NOMO-1 (cell line): ENCODE results near the gene ITPKA.
A peak's percentile ranks its signal among the peaks of the same experiment; 100 is the strongest.

Experiments used
- DNase-seq, 2 experiments: peaks; one replicate each; lab custom pipeline; 2025; ENCODE audit not compliant: unreplicated experiment in 2 of 2; lab: John Stamatoyannopoulos, UW

The ITPKA gene

GRCh38 chr15:41489641-41490040 lies 4.0 kb upstream of the ITPKA start:
- no peak for DNase-seq

- DNase-seq, result peak; percentile 29 to 59
Measured at GRCh38 chr15:41490355-41490754, 3.3 kb upstream of the ITPKA start.

DNA sequence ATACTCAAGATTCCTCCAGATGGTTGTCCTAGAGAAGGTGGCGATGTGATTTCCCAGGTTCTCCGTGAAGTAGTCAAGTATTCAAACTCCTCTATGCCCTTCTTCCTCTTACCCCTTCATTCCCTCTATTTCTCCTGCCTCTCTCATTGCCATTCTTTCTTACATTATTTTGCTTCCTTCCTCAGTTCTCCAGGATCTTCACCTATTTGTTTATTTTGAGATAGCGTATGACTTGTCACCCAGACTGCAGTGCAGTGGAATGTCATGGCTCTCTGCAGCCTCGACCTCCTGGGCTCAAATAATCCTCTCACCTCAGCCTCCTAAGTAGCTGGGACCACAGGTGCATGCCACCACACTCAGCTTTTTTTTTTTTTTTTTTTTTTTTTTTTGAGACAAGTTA lies 1.8 kb upstream of the ITPKA start:
- DNase-seq, result no peak

GRCh38 chr15:41492597-41493204 lies 973 bp upstream of the ITPKA start:
- DNase-seq, result no peak

GRCh38 chr15:41493902-41494189 lies 172 bp downstream of the ITPKA start:
- DNase-seq, result no peak

DNA sequence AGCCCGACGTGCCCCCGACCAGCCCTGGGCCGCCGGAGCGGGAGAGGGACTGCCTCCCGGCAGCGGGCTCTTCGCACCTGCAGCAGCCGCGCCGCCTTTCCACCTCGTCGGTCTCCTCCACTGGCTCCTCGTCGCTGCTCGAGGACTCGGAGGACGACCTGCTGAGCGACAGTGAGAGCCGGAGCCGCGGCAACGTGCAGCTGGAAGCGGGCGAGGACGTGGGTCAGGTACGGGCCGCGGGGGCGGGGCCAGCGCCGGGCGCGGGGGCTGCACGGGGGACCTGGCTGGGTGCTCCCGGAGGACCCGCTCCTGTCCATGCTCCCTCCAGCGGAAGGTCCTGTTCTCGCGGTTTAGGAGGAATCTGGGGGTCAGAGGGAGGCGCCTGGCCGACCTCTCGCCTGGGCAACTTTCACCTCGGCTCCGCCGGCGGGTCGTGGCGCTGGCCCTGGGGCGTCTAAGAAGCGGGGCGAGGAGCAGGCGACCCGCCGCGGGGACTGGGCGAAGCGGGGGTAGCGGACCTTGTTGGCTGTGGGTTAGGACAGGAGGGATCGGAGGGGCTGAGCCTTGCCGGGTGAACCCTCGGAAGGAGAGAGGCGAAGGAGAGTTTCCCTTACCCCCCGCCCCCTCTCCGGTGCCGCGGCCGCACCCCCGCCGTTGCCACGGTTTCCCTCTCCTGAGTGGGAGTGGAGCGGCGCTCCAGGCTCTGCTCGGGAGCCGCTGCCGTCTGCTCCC lies 682 bp downstream of the ITPKA start:
- DNase-seq, result no peak

DNA sequence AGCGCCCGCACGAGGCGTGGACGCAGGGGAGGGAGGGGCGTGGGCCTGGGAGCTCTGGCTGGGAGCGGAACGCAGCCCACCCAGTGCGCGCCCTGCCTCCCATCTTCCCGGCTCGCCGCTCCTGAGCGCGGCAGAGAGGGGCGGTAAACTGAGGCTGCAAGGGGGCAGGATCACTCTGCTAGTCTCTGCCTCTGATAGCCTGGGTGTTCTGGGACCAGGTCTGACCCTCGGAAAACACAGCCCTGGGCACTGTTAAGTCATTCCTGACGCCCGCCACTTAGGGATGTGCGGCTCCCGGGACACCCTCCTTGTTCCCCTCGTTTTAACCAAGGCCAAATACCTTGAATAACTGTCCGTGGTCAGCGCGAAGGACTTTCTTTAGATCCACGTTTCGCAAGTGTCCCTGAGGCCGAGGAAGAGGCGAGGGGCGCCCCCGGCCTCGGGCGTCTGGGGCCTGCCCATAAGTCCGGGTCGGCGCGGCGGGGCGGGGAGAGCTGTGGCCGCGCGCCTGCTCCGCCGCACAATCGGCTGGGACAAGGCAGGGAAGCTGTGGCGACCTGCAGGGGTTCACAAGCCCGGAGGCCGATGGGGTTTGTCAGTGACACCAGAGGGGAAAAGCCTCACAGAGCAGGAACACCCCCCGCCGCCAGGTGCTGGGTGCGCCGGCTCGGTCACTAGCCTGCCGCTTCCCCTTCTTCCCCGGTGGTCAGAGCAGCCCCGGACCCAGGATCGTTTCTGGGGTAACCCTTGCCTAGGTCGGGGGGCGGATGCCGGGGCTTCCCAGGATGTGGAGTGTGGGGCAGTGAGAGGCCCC lies 1.5 kb downstream of the ITPKA start:
- DNase-seq, result no peak

DNA sequence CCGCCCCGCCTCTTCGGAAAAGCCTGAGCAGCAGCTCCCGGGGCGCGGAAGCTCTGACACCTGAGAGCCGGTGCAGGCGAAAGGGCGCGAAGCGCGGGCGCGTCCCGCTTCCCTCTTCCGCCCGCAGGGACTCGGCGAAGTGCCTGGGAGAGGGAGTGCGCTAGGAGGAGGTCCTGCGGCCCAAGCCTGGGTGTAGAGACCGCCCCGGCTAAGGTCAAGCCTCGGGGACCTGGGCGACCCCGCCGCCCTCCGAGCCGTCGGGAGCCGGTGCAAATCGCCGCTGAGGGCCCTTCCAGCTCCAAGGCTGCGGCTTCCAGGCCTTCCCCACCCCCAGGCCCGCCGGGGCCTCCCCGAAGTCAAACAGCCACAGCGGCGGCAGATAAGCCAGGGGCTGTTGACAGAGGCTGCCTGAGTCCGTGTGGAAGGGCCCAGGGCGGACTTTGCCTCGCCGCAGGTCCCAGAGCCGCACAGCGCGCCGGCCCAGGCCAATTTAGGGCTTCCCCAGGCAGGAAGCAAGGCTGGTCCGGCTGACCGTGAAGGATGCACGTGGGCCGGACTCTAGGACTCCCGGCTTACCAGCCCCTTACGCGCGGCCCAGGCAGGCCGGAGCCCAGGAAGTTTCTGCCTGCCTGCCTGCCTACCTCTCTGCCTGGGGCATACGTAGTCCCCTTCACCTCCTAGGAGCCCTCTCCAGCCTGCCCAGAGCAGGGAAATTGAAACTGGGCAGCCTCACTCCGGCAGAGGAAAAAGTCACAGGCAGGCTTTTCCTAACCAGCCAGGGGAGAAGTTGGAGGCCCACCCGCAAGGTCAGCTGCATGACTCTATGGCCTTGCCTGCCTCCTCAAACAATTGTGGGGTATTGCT lies 2.3 kb downstream of the ITPKA start:
- DNase-seq, result no peak

DNA sequence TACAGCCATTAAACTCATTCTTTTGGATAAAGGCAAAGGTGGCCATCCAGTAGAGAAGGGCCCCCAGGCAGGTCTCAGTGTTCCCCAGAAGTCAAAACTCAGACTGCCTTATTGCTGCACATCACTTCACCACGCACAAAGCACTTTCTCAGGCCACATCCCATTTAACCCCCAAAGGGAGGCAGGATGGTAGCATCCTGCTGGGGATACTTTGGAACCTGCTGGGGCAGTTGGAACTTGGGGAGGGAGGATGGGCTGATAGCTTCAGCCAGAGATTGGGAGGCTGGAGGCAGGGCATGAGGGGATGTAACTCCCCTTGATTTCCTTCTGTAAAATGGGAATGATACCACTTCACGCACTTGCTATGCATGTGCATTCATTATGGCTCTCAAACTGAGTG lies 5.0 kb downstream of the ITPKA start:
- no peak for DNase-seq

DNA sequence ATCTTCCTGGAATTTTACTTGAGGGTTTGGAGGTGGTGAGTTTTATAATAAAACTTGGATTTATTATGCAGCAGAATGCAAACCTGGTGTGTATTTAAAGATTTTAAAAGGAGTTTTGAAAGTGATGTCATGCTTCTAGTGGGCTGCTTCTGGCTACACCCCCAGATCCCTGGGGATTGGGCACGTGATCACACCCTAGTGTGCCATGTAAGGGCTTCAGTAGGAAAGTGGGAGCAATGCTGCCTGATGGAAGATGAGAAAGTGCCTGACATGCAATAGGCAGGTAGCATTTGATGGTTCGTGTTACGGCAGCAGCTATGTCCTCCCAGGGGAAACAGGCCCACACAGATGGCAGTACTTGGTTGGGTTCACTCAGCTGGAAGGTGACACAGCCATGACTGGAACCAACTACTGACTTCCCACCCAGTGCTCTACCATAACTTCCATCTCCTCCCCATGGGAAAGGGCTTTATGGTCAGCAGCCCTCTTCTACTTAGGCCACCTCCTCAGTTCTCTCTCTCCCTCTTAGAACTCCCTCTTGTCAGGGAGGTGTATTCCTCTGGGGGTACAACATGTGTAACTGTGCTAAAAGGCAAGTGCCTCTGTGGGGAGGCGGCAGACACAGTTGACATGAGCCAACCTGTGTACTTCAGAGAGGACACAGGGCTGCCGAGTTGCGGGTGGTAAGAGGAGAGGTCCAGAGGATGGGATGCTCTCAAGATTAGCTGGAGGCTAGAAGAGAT lies 5.6 kb downstream of the ITPKA start:
- no peak for DNase-seq

DNA sequence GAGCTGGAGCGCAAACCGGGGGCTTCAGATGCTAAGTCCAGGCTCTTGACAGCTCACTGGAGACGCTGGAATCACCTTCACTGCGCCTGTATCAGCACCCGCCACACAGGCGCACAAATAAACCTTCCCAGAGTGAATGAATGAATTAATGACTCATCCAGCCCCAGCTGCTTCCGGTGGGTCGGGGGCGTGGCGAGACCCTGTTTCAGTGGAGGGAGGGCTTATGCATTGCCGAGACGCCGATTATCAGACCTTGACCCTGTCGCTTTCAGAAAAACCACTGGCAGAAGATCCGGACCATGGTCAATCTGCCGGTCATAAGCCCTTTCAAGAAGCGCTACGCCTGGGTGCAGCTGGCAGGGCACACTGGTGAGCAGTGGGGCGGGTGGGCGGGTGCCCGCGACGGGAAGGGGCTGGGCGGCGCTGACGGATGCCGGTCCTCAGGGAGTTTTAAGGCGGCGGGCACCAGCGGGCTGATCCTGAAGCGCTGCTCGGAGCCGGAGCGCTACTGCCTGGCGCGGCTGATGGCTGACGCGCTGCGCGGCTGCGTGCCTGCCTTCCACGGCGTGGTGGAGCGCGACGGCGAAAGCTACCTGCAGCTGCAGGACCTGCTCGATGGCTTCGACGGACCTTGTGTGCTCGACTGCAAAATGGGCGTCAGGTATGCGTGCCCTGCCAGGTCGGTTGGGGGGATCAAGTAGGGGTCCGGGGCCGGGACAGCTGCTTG lies 7.7 kb downstream of the ITPKA start:
- no peak for DNase-seq

- DNase-seq, result peak; percentile 39 to 45
Measured at GRCh38 chr15:41501931-41502794, 8.5 kb downstream of the ITPKA start.

DNA sequence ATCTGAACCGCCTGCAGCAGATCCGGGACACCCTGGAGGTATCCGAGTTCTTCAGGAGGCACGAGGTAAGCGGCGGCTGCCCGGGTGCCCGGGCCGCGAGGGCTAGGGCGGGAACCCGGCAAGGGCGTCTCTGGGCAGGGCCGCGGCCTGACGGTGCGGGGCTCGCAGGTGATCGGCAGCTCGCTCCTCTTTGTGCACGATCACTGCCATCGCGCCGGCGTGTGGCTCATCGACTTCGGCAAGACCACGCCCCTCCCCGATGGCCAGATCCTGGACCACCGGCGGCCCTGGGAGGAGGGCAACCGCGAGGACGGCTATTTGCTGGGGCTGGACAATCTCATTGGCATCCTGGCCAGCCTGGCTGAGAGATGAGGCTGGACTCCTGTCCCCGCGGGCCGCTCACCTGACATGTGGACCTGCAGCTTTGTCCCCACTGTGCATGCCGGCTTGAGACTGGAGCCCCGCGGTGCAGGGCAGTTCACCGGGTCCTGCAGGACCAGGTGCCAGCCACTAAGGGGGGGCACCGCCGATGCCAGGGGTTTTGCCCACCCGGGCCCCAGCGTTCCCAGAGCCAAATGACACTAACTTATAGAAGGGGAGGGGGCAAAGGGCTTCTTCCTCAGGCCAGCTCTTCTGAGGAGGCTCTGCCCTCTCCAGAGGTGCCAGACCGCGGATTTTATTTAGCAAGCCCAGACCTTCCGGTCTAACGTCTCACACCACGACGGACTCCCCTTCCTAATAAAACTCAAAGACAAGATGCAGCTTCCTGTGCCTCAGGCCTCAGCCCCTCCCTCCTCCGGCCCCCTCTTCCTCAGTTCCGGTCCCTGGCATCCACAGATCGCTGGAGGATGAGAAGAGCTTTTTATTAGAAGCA lies 9.4 kb downstream of the ITPKA start:
- peak; percentile 44 to 64 for DNase-seq

DNA sequence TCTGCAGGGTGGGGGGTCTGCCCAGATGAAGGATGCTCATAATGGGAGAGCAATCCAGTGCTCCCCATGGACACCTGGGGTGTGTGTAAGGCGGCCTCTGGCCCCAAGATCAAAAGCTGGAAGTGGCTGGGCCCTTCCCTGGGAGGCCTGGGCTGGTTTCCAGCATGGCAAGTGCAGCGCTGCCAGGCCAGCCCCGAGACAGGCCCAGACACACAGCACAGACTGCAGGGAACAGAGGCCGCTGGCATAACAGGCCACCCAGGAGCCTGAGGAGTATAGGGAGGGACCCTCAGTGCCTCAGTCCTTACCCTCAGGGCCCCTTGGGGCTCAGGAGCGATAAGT lies 10.0 kb downstream of the ITPKA start:
- no peak for DNase-seq

GRCh38 chr15:41504751-41505492 lies 11.2 kb downstream of the ITPKA start:
- DNase-seq, result no peak

DNA sequence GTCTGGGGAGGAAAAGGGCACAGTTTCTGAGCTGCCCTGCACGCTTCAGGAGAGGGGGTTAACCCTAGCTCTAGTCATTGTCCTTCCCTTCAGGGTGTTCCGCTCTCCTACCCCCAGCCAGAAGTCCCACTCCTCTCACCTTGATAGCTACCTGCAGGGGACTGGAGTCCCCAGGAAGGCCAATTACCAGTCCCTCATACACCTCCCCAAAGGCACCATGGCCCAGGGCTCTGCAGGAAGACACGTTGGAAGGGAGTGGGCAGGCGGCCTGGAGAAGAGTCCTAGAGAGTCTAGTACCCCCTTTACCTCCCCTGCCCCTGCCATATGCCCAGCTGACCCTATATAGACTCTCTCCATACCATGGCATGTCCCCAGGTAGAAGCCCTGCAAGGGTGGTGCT lies 12.1 kb downstream of the ITPKA start:
- no peak for DNase-seq

GRCh38 chr15:41506796-41507341 lies 13.2 kb downstream of the ITPKA start:
- DNase-seq, result peak in 1 of 2 experiments; percentile 6
